ENCODE measurements around the gene TMED1. TPM values are rescaled to one million over a fixed set of nuclear protein-coding genes. Genes with fewer than 3 reads are reported as not detected.

Gene TMED1
- total RNA-seq, 3 donors from 2014 or later, result 27.2 to 51.2 (median 42.4) TPM

GRCh38 chr19:10852098-10852800 lies 16.2 kb upstream of the TMED1 start:
- no peak for TF ChIP-seq POLR2A (IDR thresholded peaks at IDR 0.05)
- TF ChIP-seq CTCF (IDR thresholded peaks at IDR 0.05), result no peak
- TF ChIP-seq POLR2AphosphoS5 (IDR thresholded peaks at IDR 0.05), result no peak
- Histone ChIP-seq H3K27ac (no peak overlapping the region), H3K27me3 (no peaks in the 10 kb centered on the region), H3K4me1 (no peaks in the 10 kb centered on the region), H3K9me3 (no peaks in the 10 kb centered on the region), H3K4me3 (no peak overlapping the region), H3K36me3 (no peaks in the 10 kb centered on the region)
- DNase-seq (ENCODE audit: low spot score in 2 of 2), result no peak
- intact Hi-C loops (cut with DNase I; ENCODE audit: low total_unique reads), result no loop called here

- H3K4me1 ChIP-seq, result no peaks in the 10 kb centered on the region
- TF ChIP-seq CTCF (IDR thresholded peaks at IDR 0.05) (no peak), POLR2A (IDR thresholded peaks at IDR 0.05) (no peak), POLR2AphosphoS5 (IDR thresholded peaks at IDR 0.05) (no peak)
- no peak for DNase-seq (ENCODE audit: low spot score in 2 of 2)
- H3K9me3 ChIP-seq, result peaks cover 0 to 7% of the 10 kb centered on the region in 2 donors
- intact Hi-C loops (cut with DNase I; ENCODE audit: low total_unique reads), result no loop called here
- H3K36me3 ChIP-seq, result no peaks in the 10 kb centered on the region
- H3K4me3 ChIP-seq, result no peak overlapping the region
- H3K27ac ChIP-seq, result no peak overlapping the region
- H3K27me3 ChIP-seq, result no peaks in the 10 kb centered on the region
Measured at GRCh38 chr19:10850631-10851030, 14.6 kb upstream of the TMED1 start.

- no peak within 1 kb of the TSS for H3K4me3 ChIP-seq
- H3K27ac ChIP-seq, result no peak within 1 kb of the TSS
- H3K36me3 ChIP-seq, result no peaks in the 10 kb centered on the region
- intact Hi-C loops (cut with DNase I; ENCODE audit: low total_unique reads), result no loop called here
- H3K27me3 ChIP-seq, result no peaks in the 10 kb centered on the region
- H3K9me3 ChIP-seq, result peaks cover 0 to 7% of the 10 kb centered on the region in 2 donors
- DNase-seq (ENCODE audit: low spot score in 2 of 2), result no peak
- no peaks in the 10 kb centered on the region for H3K4me1 ChIP-seq
- no peak for TF ChIP-seq POLR2A (IDR thresholded peaks at IDR 0.05)
- TF ChIP-seq POLR2AphosphoS5 (IDR thresholded peaks at IDR 0.05), result no peak
- no peak for TF ChIP-seq CTCF (IDR thresholded peaks at IDR 0.05)
Measured at GRCh38 chr19:10848230-10848856, 12.3 kb upstream of the TMED1 start, which contains the start of gene C19orf38. Gene C19orf38 (plus strand): TSS chr19:10848415. CDS start chr19:10848509, 94 bp downstream.

GRCh38 chr19:10846500-10847202 lies 10.6 kb upstream of the TMED1 start:
- intact Hi-C loops (cut with DNase I; ENCODE audit: low total_unique reads), result no loop called here
- Histone ChIP-seq H3K36me3 (no peaks in the 10 kb centered on the region), H3K27ac (no peak overlapping the region), H3K27me3 (no peaks in the 10 kb centered on the region), H3K9me3 (peaks cover 0 to 7% of the 10 kb centered on the region in 2 donors), H3K4me3 (no peak overlapping the region), H3K4me1 (no peaks in the 10 kb centered on the region)
- TF ChIP-seq POLR2AphosphoS5 (IDR thresholded peaks at IDR 0.05), result no peak
- no peak for TF ChIP-seq POLR2A (IDR thresholded peaks at IDR 0.05)
- TF ChIP-seq CTCF (IDR thresholded peaks at IDR 0.05), result no peak
- DNase-seq (ENCODE audit: low spot score in 2 of 2), result no peak

- no peaks in the 10 kb centered on the region for H3K4me1 ChIP-seq
- peaks cover 0 to 7% of the 10 kb centered on the region in 2 donors for H3K9me3 ChIP-seq
- TF ChIP-seq POLR2AphosphoS5 (IDR thresholded peaks at IDR 0.05) (no peak), CTCF (IDR thresholded peaks at IDR 0.05) (no peak), POLR2A (IDR thresholded peaks at IDR 0.05) (no peak)
- H3K4me3 ChIP-seq, result no peak overlapping the region
- H3K27ac ChIP-seq, result no peak overlapping the region
- no peaks in the 10 kb centered on the region for H3K36me3 ChIP-seq
- DNase-seq (ENCODE audit: low spot score in 2 of 2), result no peak
- intact Hi-C loops (cut with DNase I; ENCODE audit: low total_unique reads), result no loop called here
- H3K27me3 ChIP-seq, result no peaks in the 10 kb centered on the region
Measured at GRCh38 chr19:10842788-10843187, 6.8 kb upstream of the TMED1 start.

All from breast epithelium (tissue), 4 donors.